ENCODE data around the gene PLCD3.

The PLCD3 gene

GRCh38 chr17:45119964-45120363, 12.4 kb downstream of the PLCD3 start:
- DNase-seq (ENCODE audit: low read depth in 2 of 2, low spot score in 1 of 2): no peak

- no peak for DNase-seq (ENCODE audit: low read depth in 2 of 2, low spot score in 1 of 2)
These were observed 13.6 kb downstream of the PLCD3 start for GRCh38 chr17:45118691-45119090.

- no peak for DNase-seq (ENCODE audit: low read depth in 2 of 2, low spot score in 1 of 2)
These were observed 14.3 kb downstream of the PLCD3 start for GRCh38 chr17:45117848-45118646.

GRCh38 chr17:45117334-45117733, 15.0 kb downstream of the PLCD3 start:
- no peak for DNase-seq (ENCODE audit: low read depth in 2 of 2, low spot score in 1 of 2)

DNA sequence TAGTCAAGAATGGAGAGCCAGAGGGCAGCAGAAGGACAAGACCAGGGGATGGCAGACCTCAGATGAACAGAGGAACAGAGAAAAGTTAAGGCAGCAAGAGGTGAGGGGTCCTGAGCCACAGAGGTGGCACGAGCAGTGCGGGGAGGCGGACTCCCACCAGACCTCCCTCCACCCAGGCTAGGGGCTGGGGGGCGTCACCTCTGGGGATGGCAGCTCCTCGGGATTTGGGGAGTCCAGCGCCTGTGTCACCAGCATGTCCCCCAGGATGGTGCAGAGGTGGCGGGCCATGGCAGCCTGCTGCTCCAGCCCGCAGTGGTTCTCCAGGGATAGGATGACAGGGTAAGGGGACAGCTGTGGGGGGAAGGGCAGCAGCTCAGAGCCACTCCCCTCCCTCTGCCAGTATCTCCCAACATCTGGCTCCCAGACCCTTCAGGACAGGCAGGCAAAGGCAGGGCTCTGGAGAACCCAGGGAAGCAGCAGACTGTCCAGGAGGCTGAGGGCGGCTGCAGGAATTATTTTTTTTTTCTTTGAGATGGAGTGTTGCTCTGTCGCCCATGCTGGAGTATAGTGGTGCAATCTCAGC, 15.8 kb downstream of the PLCD3 start:
- no peak for DNase-seq (ENCODE audit: low read depth in 2 of 2, low spot score in 1 of 2)

- DNase-seq (ENCODE audit: low read depth in 2 of 2, low spot score in 1 of 2): no peak
These were observed 16.4 kb downstream of the PLCD3 start for GRCh38 chr17:45115871-45116270.

- no peak for DNase-seq (ENCODE audit: low read depth in 2 of 2, low spot score in 1 of 2)
These were observed 17.2 kb downstream of the PLCD3 start for GRCh38 chr17:45115015-45115625.

DNA sequence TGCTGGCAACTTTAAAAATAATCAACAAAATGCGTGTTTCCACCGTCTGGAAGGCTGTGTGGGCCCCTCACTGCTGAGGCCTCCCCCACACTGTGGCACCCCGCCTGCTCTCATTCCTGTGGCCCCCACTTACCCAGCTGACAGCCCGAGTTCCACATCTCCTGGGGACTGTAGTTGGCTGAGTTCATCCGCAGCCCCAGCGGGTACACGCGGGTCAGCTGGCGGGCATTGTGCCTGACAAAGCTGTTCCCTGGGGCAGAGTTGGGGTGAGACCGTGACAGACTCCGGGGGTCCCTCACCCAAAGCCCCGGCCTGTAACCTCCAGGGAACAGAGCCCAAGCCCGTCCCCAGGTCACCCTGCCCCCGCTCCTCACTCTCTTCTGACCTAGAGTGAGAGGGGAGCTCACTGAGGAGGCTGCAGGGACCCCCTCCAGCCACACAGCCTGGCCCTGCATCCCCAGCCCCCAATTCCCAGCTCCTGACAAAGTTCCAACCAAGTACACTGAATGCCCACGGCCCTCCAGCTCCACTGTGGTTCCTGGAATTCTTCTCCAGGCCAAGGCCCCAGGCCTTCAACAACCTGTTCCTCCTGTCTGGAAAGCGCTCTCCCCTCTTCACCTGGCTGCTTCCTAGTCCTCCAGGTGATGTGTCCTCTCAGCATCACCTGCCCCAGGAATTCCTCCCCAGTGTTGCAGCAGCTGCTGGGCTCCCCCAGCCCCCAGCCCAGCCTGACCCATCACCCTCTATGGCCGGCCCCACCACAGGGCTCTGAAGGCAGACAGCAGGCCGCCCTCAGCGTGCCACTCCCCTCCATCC, 18.0 kb downstream of the PLCD3 start:
- DNase-seq (ENCODE audit: low read depth in 2 of 2, low spot score in 1 of 2): no peak

DNA sequence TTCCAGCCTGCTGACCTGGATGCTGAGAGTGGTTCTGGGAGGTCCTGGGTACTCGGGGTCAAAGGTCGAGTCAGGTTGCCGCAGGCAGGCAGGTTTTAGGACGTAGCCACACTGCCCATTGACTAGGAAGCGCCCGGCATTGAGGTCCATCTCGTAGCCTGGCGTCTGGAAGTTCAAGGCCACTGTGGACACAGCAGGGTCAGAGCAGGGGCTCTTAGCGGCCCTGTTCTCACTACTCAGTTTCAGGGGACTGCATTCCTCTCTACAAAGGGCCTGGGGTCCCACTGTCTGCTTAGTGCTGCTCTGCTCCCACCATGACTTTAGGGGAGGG, 18.9 kb downstream of the PLCD3 start:
- DNase-seq (ENCODE audit: low read depth in 2 of 2, low spot score in 1 of 2): no peak

DNA sequence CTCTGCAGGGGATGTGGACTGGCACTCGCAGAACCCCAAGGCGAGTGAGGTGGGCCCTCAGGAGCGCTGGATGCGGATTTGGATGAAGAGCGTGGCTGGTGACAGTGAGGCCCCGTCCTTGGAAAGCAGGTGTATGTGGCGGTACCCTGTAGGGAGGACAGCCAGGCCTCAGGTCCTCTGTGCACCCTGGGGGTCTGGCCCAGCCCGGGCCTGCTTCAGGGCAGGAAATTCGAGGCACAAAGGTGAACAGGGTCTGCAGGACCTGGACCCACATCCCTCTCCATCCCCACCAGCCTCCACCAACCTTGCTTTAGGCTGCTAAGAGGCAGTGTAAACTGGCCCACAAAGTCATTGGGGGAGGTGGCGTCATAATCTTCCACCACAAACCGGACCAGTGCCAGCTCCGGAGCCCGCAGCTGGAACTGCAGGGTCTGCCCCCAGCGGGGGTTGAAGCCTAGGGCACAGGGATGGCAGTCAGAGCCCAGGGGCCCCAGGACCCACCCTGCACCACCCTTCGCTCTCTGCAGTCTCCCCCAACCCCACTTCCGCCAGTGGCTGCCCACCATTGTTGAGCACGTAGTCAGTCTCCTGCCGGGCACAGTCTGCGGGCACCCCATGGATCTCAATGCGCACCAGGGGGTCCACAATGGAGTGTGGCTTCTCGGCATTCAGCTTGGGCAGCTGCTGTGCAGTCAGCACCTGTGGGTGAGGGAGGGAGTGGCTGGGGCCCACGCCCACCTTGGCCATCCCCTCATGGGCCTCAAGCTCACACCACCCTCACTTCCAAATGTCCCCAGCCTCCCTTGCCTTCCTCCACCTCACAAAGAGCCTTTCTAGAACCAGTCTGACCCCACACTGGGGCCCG, 19.5 kb downstream of the PLCD3 start:
- no peak for DNase-seq (ENCODE audit: low read depth in 2 of 2, low spot score in 1 of 2)

- no peak for DNase-seq (ENCODE audit: low read depth in 2 of 2, low spot score in 1 of 2)
These were observed 20.5 kb downstream of the PLCD3 start for GRCh38 chr17:45111850-45112249.

DNA sequence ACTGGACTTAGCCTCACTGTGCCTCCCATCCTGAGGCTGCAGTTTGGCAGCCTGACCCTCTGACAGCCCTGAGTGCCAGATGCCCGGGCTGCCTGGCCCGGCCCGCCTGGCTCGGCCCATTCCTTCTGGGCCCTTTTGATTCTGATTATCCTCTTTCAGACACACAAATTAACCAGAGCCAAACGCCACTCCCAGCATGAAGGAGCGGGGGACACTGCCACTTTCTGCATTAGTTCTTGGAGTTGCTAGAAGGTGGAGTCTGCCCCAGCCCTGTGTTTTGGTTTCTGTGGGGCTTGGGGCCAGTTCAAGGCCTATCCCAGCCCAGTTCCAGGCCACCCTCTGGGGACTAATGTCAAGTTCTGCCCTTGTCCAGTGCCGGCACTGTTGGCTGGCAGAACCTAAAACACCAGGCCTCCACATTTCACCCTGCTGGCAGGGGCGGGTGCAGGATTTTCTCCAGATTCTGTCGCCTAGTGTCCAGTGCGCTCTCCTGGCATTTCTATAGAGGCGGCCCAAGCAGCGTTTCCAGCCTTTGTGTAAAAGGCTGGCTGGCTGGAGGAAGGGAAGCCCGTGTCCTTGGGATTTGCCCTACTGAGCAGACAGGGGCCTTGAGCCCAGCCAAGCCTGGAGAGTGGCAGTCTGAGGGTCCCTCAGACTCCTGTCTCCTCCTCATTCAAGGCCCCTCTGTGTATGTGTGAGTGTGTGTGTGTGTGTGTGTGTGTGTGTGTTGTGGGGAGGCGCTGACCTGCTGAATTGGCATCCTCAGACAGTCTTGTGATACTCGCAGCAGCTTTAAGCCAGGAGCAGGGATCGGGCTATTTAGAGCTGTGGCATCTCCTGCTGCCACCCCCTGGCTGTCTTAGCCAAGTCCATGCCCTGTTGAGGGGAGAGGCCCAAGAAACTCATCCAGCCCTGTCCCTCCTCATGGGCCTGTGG, 21.4 kb downstream of the PLCD3 start:
- DNase-seq (ENCODE audit: low read depth in 2 of 2, low spot score in 1 of 2): no peak

- no peak for DNase-seq (ENCODE audit: low read depth in 2 of 2, low spot score in 1 of 2)
These were observed 23.5 kb downstream of the PLCD3 start for GRCh38 chr17:45108595-45109521.

- no peak for DNase-seq (ENCODE audit: low read depth in 2 of 2, low spot score in 1 of 2)
These were observed 24.3 kb downstream of the PLCD3 start for GRCh38 chr17:45108051-45108450.

- no peak for DNase-seq (ENCODE audit: low read depth in 2 of 2, low spot score in 1 of 2)
These were observed 24.9 kb downstream of the PLCD3 start for GRCh38 chr17:45107293-45108010.

- no peak for DNase-seq (ENCODE audit: low read depth in 2 of 2, low spot score in 1 of 2)
These were observed 25.7 kb downstream of the PLCD3 start for GRCh38 chr17:45106582-45106981.

- DNase-seq (ENCODE audit: low read depth in 2 of 2, low spot score in 1 of 2): no peak
These were observed 26.2 kb downstream of the PLCD3 start for GRCh38 chr17:45106096-45106495.
